GM12865 (cell line): ENCODE results near the gene IQGAP2.

ENCODE experiments used
- DNase-seq: peaks from one replicate; pipeline ENCODE4 v3.0.0; 2010; ENCODE audit warnings: low read depth
- H3K4me3 ChIP-seq: 2 replicates; pipeline ENCODE4 v1.5.1; 2011; ENCODE audit warnings: mild to moderate bottlenecking, low read depth, low read length, control low read depth
- TF ChIP-seq, protein P1 (sequence below): IDR thresholded peaks from 2 replicates; pipeline ENCODE4 v1.5.1; 2011; ENCODE audit warnings: low read length, control low read depth, low read depth, inconsistent platforms; ENCODE audit not compliant: insufficient read depth; ENCODE audit errors: missing control alignments

The IQGAP2 gene

DNA sequence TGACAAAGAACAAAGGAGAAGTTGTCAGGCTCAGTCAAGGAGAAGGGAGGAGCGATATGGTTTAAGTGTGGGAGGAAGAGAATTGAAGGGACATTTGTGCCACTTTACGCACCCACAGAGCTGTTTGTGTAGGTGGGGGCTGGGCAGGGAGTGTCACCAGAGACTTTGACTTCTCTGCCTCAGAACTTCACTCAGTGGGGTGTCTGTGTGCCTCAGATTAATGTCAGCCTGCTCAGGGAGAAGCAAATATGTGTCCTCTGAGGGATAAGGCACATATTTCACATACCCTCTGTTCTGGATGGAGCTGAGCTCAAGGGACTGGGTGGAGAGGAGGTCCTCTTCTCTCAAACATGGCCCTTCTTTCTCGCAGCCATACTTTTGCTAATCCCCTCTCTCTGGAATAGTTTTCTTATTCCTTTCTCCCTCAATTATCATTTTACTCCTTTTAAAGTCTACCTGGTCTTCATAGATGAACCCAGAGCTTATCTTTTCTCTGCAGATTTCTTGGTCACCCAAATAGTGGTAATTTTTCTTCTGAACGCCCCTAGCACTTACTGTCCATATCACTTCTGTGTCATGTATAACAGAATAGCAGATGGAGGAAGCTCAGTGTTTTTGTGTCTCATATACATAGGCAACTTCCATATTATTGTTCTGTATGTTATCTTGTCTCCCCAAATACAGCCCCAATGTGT lies 77.0 kb downstream of the IQGAP2 start:
- no peak for DNase-seq
- no peak overlapping the region for H3K4me3 ChIP-seq
- TF ChIP-seq, protein P1, sequence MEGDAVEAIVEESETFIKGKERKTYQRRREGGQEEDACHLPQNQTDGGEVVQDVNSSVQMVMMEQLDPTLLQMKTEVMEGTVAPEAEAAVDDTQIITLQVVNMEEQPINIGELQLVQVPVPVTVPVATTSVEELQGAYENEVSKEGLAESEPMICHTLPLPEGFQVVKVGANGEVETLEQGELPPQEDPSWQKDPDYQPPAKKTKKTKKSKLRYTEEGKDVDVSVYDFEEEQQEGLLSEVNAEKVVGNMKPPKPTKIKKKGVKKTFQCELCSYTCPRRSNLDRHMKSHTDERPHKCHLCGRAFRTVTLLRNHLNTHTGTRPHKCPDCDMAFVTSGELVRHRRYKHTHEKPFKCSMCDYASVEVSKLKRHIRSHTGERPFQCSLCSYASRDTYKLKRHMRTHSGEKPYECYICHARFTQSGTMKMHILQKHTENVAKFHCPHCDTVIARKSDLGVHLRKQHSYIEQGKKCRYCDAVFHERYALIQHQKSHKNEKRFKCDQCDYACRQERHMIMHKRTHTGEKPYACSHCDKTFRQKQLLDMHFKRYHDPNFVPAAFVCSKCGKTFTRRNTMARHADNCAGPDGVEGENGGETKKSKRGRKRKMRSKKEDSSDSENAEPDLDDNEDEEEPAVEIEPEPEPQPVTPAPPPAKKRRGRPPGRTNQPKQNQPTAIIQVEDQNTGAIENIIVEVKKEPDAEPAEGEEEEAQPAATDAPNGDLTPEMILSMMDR: no peak

DNA sequence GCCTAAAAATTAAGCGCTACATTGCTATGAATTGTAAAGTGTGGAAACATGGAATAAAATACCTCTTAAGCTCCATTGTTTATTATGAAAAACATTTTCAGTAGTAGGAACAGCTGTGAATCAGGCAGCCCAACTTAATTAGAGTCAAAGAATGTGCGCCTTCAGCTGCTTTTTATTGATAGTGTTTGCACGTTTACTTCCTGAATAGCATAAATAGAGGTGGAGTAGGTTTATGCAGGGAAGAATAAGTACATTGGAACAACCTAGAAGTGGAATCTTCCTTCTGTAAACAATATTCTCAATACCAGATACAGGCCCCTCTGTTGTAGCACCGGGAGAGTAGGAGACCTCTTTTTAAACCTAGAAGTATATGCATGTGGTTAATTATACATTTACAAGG lies 79.9 kb downstream of the IQGAP2 start:
- DNase-seq: no peak
- no peak overlapping the region for H3K4me3 ChIP-seq
- TF ChIP-seq, protein P1: no peak

DNA sequence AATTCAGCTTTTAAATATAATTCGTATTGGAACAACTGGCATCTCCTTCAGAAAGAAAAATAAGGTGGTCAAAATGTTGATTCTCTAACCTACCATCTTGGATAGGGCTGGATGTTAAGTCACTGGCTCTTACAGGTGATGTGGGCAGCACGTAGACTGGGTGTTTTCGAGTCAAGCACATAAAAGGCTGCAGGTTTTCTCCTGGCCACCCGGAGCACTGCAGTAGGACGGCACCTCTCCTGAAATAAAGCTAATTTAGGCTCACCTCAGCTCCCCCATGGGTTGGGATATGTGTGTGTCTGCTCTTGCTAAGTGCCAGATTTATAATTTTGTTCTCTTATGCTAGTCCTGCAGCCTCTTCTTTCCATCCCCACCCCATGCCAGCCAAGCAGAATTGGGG lies 80.3 kb downstream of the IQGAP2 start:
- DNase-seq: peak; percentile 13
- TF ChIP-seq, protein P1: no peak
- no peak overlapping the region for H3K4me3 ChIP-seq

DNA sequence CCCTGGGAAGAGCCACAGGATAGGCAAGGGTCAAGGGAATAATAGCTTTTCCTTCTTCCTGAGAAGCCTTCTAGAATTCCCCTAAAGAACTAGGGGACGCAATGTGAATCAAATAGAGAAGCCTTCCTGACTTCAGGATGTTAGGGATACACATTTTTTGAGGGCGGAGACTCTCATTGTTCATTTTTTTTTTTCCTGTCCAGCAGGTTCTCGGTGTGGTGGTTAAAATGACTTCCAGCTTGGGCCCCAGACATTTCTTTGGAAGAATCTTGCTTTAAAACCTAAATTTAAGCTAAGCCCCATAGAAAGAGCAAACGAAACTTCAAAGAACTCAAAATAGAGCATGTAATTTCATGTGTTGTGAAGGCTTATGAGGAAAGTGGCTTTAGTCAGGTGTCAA lies 80.8 kb downstream of the IQGAP2 start:
- TF ChIP-seq, protein P1: no peak

DNA sequence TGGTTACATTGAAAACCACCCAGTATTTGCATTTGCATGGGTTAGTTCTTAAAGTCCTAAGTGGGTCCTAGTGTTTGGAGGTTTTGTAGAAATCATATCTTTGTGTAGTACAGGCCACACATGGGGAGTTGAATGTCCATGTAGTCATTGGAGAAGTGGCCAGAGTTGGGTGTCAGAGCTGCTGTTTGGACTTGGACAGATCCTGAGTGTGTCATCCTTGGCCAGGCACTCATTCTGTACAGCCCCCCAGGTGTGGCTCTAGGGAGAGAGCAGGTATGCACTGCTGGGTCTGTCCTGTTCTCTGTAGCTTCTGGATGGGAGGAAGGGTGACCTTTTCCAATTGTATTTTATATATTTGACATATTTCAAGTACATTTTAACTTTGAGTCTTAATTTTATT lies 82.4 kb downstream of the IQGAP2 start:
- TF ChIP-seq, protein P1: no peak
- no peak overlapping the region for H3K4me3 ChIP-seq
- DNase-seq: no peak

More for the DNA sequence above, 80.8 kb downstream of the IQGAP2 start:
- no peak for DNase-seq
- no peak overlapping the region for H3K4me3 ChIP-seq

DNA sequence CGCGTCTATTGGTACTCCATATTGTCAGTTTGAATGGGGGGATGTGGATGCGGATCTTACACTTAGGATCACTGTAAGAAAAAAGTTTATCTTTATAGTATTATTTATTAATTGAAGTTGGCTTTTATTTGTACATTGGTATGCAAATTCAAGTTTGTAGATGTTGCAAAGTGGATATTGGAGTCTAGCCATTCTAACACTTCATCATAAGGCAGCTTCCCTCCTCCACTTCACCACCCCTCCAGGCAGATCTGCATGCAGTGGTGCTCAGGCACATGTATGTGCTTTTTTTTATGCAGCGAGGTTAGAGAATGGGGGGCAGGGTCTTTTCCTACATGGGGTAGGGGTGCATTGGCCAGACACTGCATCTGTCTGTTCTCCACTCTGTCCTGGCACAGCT lies 84.3 kb downstream of the IQGAP2 start:
- no peak for DNase-seq
- no peak overlapping the region for H3K4me3 ChIP-seq
- TF ChIP-seq, protein P1: no peak

DNA sequence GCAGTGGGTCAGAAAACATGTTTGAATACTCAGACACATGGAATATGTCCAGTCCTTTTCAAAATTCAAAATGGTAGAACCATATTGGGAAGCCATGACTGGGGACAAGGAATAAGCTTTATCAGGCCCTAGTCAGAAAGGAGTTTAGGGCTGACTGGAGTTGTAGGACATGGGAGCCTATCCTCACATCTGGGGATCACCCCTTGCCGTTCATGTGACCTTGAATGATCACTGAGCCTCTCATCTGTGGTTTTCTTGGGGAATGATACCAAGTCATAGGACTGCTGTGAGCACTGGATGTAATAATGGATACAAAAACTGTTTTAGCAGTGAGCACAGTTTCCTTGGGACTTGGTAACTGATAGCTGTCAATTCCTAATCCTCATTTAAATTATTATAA lies 84.7 kb downstream of the IQGAP2 start:
- no peak overlapping the region for H3K4me3 ChIP-seq
- TF ChIP-seq, protein P1: no peak
- no peak for DNase-seq
